GM18873 (cell line): ENCODE results near the gene SORCS2.

Source experiments
- ATAC-seq: cut with Tn5 transposase; IDR thresholded peaks from one replicate; pipeline ENCODE4 v1.9.1; 2021; ENCODE audit warnings: mild to moderate bottlenecking, moderate library complexity, moderate number of reproducible peaks; ENCODE audit not compliant: unreplicated experiment, low FRiP score

Gene SORCS2

GRCh38 chr4:7529368-7530080, 337.2 kb downstream of the SORCS2 start:
- no peak for ATAC-seq

- ATAC-seq, result no peak
Observed at GRCh38 chr4:7530082-7530481, 337.7 kb downstream of the SORCS2 start.

DNA sequence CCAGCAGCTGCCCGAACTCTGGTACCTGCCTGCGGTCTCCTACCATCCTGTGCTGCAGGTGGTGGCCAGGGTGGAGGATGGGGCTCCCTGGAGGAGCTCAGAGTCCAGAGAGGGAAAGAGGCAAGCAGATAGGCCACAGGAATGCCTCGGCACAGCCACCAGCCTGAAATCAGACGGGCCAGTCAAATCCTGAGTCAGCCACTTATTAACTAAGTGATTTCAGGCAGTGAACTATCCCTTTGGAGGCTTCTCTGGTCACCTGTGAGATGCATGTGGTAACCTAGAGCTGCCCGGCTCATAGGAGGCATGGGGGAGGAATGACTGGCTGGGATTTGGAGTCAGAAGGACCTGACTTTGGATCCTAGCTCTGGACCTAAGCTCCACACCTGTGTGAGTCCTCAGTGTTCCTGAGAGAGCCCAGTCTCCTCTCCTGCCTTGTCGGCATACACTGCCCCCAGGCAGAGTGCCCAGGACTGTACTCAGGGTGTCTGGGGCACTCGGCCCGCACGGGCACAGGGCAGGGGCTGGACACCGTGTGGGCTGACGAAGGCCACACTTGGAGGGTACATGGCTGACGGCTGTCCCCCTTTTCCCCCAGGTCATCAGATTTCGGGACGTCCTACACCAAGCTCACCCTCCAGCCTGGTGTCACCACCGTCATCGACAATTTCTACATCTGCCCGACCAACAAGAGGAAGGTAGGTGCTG, 338.7 kb downstream of the SORCS2 start:
- ATAC-seq, result no peak

DNA sequence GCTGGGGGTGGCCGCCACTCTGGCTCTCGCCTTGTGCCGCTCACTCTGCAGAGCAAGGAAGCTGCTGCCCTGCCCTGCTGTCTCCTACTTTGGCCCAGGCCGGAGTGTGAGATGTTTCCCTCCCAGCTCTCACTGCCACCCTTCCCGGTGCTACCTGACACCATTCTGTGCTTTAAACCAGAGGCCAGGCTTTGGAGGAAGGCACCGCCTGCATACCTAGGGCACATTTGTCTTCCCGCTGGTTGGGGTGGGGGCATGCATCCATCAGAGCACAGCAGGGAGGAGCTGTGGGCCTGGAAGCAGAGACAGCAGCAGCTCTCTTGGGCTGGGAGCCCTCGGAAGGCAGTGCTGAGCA, 339.3 kb downstream of the SORCS2 start:
- ATAC-seq, result no peak

DNA sequence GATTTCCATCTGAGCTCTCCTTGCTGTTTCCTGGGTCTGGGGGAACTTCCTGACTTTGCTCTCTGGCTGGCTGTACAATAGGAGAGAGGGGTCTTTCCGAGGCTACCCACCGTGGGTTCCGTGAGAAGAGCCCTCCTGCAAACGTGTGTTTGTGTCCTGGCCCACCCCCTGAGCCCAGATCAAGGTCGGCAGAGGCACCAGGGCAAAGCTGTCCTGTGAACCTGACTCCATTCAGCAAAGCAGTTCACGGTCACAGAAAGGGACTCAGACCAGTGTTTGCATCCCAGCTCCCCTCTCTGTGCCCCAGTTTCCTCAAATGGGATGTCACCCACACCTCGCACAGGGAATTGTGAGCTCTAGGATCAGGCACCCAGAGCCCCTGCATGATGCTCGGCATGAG, 339.7 kb downstream of the SORCS2 start:
- ATAC-seq, result no peak

- no peak for ATAC-seq
Observed at GRCh38 chr4:7533267-7533666, 340.9 kb downstream of the SORCS2 start.

DNA sequence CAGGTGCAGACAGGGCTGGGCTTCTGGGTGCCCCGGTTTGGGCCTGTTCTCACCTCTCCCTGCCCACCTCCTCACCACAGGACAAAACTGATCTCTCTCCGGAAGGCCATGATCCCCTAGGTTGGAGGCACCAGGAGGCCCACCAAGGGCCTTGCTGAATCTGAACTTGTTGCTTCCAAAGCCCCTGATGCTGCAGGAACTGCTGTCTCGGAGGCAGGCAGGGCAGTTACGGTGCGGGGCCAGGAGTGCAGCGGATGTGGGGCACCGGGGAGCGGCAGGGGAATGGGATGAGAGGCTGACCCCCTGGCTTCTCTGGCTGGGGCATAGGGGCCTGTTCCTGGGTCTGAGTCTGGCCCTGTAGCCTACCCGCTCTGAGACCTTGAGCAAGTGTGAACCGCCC, 342.8 kb downstream of the SORCS2 start:
- no peak for ATAC-seq

DNA sequence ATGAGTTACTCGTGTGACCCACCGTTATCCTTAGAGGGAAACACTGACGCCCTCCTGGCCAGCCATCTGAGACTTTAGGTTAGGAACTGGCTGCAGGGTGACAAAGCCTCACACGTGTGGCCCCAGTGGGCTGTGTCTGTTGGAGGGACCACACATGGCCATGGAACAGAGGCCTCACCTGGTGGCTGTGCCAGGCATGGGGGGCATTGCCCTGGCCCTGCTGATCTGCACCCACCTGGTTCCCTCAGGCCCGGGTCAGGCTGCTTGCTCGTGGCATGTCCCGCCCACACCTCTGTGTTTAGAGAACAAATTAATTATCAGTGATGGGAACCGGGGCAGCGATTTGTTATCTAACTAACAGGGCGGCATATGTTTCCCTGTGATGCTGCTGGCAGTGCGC, 343.3 kb downstream of the SORCS2 start:
- ATAC-seq, result no peak

GRCh38 chr4:7536876-7537275, 344.5 kb downstream of the SORCS2 start:
- ATAC-seq, result no peak

DNA sequence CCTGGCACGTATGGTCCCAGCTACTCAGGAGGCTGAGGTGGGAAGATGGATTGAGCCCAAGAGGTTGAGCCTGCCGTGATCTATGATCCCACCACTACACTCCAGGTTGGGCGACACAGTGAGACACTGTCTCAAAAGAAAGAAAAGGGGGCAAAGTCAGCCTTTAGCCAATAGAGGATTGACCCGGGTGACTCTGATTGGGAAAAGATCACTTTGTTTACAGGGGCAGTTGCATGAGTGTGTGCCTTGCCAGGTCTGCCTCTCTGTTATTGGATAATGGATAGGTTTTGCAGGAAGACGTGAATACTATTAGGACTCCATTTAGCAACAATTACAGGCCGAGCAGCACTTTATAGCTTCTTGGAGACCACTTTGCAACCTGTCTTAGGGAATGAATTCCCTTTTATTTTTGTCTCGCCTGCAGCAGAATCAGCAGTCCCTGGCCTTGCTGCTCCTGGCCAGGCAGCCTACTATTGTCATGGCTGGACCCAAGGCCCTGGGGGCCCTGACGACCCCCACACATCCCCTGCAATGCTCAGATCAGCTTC, 345.6 kb downstream of the SORCS2 start:
- ATAC-seq, result no peak

DNA sequence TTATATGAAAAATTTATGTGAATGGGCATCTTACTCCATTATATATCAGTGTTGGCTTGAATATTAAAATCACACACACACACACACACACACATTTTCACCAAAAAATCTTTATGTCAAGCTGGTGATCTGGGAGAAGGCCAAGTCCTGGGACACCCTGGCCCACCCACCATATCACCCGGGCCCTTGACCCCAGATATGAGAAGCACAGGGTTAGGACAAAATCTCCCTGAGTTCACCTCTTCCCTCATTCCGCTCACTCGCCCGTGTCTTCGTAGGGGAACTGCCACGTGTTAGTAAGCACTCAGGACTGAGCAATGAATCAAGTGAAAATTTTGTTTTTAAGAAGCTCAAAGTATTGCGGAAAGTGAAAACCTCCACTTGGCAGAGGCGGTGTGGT, 346.2 kb downstream of the SORCS2 start:
- ATAC-seq, result no peak

- no peak for ATAC-seq
Observed at GRCh38 chr4:7539186-7539585, 346.8 kb downstream of the SORCS2 start.

DNA sequence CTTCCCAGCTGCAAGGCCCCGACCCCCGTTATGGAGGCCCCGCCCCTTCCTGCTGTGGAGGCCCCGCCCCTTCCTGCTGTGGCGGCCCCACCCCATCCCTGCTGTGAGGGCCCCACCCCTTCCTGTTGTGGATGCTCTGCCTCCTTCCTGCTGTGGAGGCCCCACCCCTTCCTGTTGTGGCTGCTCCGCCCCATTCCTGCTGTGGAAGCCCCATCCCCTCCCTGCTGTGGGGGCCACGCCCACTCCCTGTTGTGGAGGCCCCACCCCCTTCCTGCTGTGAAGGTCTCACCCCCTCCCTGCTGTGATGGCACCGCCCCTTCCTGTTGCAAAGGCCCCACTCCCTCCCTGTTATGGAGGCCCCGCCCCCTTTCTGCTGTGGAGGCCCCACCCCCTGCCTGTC, 347.3 kb downstream of the SORCS2 start:
- ATAC-seq, result no peak

GRCh38 chr4:7540206-7540605, 347.9 kb downstream of the SORCS2 start:
- ATAC-seq, result no peak

- no peak for ATAC-seq
Observed at GRCh38 chr4:7540654-7541413, 348.5 kb downstream of the SORCS2 start.

DNA sequence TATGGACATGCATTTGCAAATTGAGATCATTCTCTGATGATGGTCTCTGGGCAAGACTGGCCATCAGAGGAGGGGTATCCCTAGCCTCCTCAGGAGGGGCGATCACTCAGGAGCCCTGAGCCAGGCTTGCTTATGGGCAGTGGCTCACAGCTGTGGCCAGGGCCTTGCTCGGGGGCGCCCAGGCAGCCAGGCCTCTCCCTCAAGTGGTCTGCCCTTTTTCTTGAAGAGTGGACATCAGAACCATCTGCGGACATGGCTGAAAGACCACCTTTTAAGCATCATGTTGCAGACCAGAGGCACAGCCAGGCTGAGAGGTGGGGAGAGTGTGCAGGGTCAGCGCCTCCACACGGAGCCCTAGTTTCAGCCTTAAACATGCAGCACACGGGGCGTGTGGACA, 349.1 kb downstream of the SORCS2 start:
- no peak for ATAC-seq

DNA sequence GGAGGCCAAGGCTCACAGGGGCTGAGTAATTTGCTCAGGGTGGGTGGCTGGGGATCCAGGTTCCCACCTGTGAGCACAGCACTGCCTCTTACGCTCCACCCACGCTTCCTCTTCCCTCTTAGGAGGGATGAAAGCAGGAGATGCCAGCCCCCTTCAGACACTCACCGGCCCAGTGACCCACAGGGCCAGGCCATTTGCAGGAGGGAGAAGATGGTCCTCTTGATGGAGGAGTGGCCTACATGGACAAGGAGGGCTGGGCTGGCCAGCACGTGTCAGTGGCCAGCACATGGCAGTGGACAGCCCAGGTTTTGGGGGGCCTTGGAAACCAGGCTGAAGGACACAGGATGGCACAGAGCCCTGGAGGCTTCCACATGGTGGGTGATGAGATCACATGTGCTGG, 350.4 kb downstream of the SORCS2 start:
- ATAC-seq, result no peak

DNA sequence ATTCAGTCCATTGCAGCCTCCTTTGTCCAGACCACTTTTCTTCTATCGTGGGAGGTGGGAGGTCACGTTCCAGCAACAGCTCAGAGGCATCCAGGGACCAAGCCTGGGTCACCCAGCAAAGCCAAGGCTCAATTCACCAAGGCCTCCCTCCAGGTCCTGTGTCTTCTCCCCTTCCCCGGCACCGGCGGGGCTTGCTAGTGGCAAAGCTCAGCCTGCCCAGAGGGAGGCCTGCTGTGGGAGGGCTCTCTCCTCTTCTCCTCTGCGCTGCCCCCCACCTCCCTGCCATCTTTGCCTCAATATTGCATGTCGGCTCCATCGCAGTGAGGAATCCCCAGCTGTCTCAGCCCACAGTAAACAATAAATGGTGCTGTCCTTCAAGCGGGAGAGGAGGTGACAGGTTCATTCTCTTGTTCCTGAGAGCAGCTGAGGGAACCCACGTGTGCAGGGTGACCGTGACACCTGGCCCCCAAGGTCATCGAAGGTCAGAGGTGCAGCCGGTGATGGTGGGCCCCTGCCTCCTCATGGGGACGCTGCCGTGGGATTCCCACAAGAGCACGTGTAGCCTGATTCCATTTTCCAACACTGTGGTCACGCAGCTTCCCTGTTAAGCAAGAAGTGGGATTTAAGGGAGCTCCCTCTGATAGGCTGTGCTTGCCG, 353.9 kb downstream of the SORCS2 start:
- ATAC-seq, result no peak

GRCh38 chr4:7546809-7547367, 354.6 kb downstream of the SORCS2 start:
- no peak for ATAC-seq

DNA sequence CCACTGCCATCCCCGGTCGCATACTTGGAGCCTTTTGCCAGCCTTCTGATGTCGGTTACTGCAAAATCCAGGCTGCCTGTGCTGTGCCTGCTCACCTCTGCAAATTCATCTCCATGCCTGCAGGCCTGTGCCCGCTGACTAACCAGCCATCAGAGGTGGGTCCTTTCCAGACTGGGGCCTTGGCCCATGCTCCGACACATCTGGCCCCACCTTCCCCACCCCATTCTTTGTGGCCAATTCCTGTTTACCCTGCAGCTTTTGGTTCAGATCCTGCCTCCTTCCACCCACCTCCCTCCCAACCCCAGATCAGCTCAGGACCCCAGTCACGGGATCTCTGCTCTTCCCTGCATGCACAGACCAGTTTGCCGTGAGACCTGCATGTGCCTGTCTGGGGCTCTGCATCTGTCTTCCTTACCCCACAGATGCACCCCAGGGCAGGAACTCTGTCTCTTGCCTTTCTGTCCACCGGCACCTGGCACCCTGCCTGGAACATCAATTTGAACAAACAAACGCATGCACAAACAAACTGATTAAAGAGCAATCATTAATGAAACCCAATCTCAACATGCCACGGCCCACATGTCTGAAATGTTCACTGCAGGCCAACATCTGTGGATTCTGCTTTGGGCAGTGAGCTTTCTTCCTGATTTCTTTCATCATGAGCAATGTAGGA, 355.2 kb downstream of the SORCS2 start:
- ATAC-seq, result no peak
